Measurements from ENCODE around the gene CWC25. TPM values are rescaled to one million over a fixed set of nuclear protein-coding genes. Genes with fewer than 3 reads are reported as not detected.

The CWC25 gene
- total and polyA plus RNA-seq, 2 of the 13 experiments (the other 11 are each of a cell fraction or from before 2014, with no cell fraction given), result 15.6 to 22.7 TPM

DNA sequence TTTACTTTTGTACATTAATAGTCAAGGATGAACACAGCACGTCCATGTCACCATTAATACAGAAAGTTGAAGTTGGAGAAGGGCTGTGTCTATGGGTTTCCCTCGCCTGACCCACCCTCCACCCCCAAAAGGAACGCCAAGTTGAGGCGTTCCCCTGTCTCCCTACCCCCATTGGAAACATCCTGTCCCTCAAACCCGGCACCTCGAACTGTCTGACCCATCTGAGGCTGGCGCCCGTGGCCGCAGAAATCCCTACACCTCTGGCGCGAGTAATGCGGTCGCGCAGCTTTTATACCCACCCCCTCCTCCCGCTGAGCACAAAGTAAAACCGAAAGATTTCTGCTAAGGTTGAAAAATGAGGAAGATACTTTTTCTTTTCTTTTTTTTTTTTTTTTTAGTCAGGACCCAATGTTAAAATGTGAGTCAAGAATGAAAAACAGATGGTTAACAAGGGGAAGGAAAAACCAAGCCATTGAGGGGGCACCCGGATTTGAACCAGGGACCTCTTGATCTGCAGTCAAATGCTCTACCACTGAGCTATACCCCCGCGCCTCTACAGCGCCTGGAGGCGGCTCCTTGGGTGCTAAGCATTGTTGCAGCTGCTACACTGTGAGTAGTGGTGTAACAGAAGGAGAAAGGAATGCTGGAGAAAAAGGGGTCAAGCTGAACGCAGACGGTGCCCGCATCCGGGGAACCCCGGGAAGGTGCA is 43.9 kb upstream of the CWC25 start (continued):
- peak; percentile 56; the same call in 1 of the 2 replicates for TF ChIP-seq MBNL3 (CRISPR knock-in tag; conservative IDR thresholded peaks at IDR 0.05)
- peak; percentile 54; the same call in 1 of the 2 replicates for TF ChIP-seq PPARG (CRISPR knock-in tag; conservative IDR thresholded peaks at IDR 0.05)
- peak; percentile 81; the same call in 1 of the 2 replicates for TF ChIP-seq KLF9 (CRISPR knock-in tag; IDR thresholded peaks at IDR 0.05; ENCODE audit: low read depth)
- no peak for TF ChIP-seq NR3C1 (CRISPR knock-in tag; IDR thresholded peaks at IDR 0.05)
- TF ChIP-seq MXD4 (CRISPR knock-in tag; IDR thresholded peaks at IDR 0.05), result no peak
- no peak for TF ChIP-seq CC2D1A (CRISPR knock-in tag; IDR thresholded peaks at IDR 0.05)
- TF ChIP-seq ZNF382 (CRISPR knock-in tag; IDR thresholded peaks at IDR 0.05; ENCODE audit: borderline replicate concordance), result no peak
- TF ChIP-seq ZNF33B (CRISPR knock-in tag; IDR thresholded peaks at IDR 0.05), result peak; percentile 23; the same call in 1 of the 2 replicates
- TF ChIP-seq POLR2A (IDR thresholded peaks at IDR 0.05; ENCODE audit: insufficient read depth in 1 of 2, low read depth in 2 of 2, low read length in 2 of 2), result peak; percentile 18 to 47; a peak in 2 of 4 replicates
- TF ChIP-seq, protein P1, sequence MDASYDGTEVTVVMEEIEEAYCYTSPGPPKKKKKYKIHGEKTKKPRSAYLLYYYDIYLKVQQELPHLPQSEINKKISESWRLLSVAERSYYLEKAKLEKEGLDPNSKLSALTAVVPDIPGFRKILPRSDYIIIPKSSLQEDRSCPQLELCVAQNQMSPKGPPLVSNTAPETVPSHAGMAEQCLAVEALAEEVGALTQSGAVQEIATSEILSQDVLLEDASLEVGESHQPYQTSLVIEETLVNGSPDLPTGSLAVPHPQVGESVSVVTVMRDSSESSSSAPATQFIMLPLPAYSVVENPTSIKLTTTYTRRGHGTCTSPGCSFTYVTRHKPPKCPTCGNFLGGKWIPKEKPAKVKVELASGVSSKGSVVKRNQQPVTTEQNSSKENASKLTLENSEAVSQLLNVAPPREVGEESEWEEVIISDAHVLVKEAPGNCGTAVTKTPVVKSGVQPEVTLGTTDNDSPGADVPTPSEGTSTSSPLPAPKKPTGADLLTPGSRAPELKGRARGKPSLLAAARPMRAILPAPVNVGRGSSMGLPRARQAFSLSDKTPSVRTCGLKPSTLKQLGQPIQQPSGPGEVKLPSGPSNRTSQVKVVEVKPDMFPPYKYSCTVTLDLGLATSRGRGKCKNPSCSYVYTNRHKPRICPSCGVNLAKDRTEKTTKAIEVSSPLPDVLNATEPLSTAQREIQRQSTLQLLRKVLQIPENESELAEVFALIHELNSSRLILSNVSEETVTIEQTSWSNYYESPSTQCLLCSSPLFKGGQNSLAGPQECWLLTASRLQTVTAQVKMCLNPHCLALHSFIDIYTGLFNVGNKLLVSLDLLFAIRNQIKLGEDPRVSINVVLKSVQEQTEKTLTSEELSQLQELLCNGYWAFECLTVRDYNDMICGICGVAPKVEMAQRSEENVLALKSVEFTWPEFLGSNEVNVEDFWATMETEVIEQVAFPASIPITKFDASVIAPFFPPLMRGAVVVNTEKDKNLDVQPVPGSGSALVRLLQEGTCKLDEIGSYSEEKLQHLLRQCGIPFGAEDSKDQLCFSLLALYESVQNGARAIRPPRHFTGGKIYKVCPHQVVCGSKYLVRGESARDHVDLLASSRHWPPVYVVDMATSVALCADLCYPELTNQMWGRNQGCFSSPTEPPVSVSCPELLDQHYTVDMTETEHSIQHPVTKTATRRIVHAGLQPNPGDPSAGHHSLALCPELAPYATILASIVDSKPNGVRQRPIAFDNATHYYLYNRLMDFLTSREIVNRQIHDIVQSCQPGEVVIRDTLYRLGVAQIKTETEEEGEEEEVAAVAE (CRISPR knock-in tag; IDR thresholded peaks at IDR 0.05; ENCODE audit: borderline replicate concordance), result peak; percentile 77; the same call in 1 of the 2 replicates
- 0 out of 2 replicates have a peak, but pooled peaks have one; percentile 81 for TF ChIP-seq ARHGAP35 (CRISPR knock-in tag; IDR thresholded peaks at IDR 0.05; ENCODE audit: borderline replicate concordance)
- peak; percentile 68 for TF ChIP-seq TBL1XR1 (IDR thresholded peaks at IDR 0.05; ENCODE audit: borderline replicate concordance, low read length, partially characterized antibody)
- peak; percentile 60; the same call in 1 of the 2 replicates for TF ChIP-seq ZFP37 (CRISPR knock-in tag; IDR thresholded peaks at IDR 0.05; ENCODE audit: borderline replicate concordance)
- TF ChIP-seq ZNF138 (CRISPR knock-in tag; IDR thresholded peaks at IDR 0.05; ENCODE audit: low read depth), result no peak
- peak; percentile 42; the same call in 1 of the 2 replicates for TF ChIP-seq BCL6 (CRISPR knock-in tag; IDR thresholded peaks at IDR 0.05)
- TF ChIP-seq ESRRA (CRISPR knock-in tag; IDR thresholded peaks at IDR 0.05; ENCODE audit: low read depth), result no peak; the same call in 1 of the 2 replicates
- TF ChIP-seq, protein P2, sequence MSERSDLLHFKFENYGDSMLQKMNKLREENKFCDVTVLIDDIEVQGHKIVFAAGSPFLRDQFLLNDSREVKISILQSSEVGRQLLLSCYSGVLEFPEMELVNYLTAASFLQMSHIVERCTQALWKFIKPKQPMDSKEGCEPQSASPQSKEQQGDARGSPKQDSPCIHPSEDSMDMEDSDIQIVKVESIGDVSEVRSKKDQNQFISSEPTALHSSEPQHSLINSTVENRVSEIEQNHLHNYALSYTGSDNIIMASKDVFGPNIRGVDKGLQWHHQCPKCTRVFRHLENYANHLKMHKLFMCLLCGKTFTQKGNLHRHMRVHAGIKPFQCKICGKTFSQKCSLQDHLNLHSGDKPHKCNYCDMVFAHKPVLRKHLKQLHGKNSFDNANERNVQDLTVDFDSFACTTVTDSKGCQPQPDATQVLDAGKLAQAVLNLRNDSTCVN (CRISPR knock-in tag; IDR thresholded peaks at IDR 0.05; ENCODE audit: borderline replicate concordance), result peak; percentile 66
- peak; percentile 72; the same call in 1 of the 2 replicates for TF ChIP-seq SMAD3 (CRISPR knock-in tag; IDR thresholded peaks at IDR 0.05)
- TF ChIP-seq ZNF572 (CRISPR knock-in tag; IDR thresholded peaks at IDR 0.05), result peak; percentile 81; the same call in 1 of the 2 replicates
- 0 out of 2 replicates have a peak, but pooled peaks have one; percentile 5 for TF ChIP-seq GLI4 (CRISPR knock-in tag; IDR thresholded peaks at IDR 0.05; ENCODE audit: borderline replicate concordance)
- TF ChIP-seq, protein P3, sequence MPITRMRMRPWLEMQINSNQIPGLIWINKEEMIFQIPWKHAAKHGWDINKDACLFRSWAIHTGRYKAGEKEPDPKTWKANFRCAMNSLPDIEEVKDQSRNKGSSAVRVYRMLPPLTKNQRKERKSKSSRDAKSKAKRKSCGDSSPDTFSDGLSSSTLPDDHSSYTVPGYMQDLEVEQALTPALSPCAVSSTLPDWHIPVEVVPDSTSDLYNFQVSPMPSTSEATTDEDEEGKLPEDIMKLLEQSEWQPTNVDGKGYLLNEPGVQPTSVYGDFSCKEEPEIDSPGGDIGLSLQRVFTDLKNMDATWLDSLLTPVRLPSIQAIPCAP (CRISPR knock-in tag; IDR thresholded peaks at IDR 0.05; ENCODE audit: low read depth), result peak; percentile 41; the same call in 1 of the 2 replicates
- TF ChIP-seq, protein P4, sequence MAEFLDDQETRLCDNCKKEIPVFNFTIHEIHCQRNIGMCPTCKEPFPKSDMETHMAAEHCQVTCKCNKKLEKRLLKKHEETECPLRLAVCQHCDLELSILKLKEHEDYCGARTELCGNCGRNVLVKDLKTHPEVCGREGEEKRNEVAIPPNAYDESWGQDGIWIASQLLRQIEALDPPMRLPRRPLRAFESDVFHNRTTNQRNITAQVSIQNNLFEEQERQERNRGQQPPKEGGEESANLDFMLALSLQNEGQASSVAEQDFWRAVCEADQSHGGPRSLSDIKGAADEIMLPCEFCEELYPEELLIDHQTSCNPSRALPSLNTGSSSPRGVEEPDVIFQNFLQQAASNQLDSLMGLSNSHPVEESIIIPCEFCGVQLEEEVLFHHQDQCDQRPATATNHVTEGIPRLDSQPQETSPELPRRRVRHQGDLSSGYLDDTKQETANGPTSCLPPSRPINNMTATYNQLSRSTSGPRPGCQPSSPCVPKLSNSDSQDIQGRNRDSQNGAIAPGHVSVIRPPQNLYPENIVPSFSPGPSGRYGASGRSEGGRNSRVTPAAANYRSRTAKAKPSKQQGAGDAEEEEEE (CRISPR knock-in tag; IDR thresholded peaks at IDR 0.05; ENCODE audit: borderline replicate concordance), result peak; percentile 35; the same call in 1 of the 2 replicates

Data from HepG2 (cell line).